HEK293 (cell line): ENCODE results near the gene NCAPG2.

Experiments used
- CTCF ChIA-PET: fragments of 350-600 bp; formaldehyde crosslinking; extraction: SDS; loops from one replicate; lab custom pipeline; 2021; ENCODE audit warnings: antibody characterized with exemption; lab: Yijun Ruan, JAX
- POLR2A ChIA-PET: fragments of 300-600 bp; formaldehyde crosslinking; extraction: SDS; loops from one replicate; lab custom pipeline; 2020; ENCODE audit warnings: antibody characterized with exemption, inconsistent platforms; lab: Yijun Ruan, JAX
- H3K27ac ChIP-seq: fragments of 200-500 bp; sonication (Bioruptor generic); 2 replicates; pipeline ENCODE4 v1.5.1; 2014; ENCODE audit warnings: low read depth, low read length, control low read depth, inconsistent platforms; ENCODE audit errors: extremely low read depth
- H3K36me3 ChIP-seq, 2 experiments: fragments of 200-500 bp in 1 of 2; sonication (Bioruptor generic) in 1 of 2; 1 replicate in 1 of 2; 2 replicates in 1 of 2; pipeline ENCODE4 v1.5.1; 2014 to 2017; ENCODE audit warnings: inconsistent platforms in 2 of 2, low read length in 2 of 2; ENCODE audit not compliant: control insufficient read depth in 2 of 2, insufficient read depth in 1 of 2
- H3K4me1 ChIP-seq: fragments of 200-500 bp; sonication (Bioruptor generic); 2 replicates; pipeline ENCODE4 v1.5.1; 2014; ENCODE audit warnings: mild to moderate bottlenecking, low read length, inconsistent platforms; ENCODE audit not compliant: control insufficient read depth, insufficient read depth
- H3K4me3 ChIP-seq: 2 replicates; pipeline ENCODE4 v1.5.1; 2011; ENCODE audit warnings: low read depth, mild to moderate bottlenecking, control low read depth, low read length, moderate library complexity
- H3K9me3 ChIP-seq: fragments of 200-500 bp; sonication (Bioruptor generic); 2 replicates; pipeline ENCODE4 v1.5.1; 2014; ENCODE audit warnings: low read depth, low read length, inconsistent platforms; ENCODE audit not compliant: control insufficient read depth, insufficient read depth
- SETDB1 ChIP-seq: IDR thresholded peaks from one replicate; pipeline ENCODE4 v1.6.1; 2017; ENCODE audit warnings: mild to moderate bottlenecking, low read length, moderate library complexity, mixed read lengths; ENCODE audit not compliant: insufficient read length
- ZBTB17 ChIP-seq: fragments of 450-650 bp; formaldehyde crosslinking; IDR thresholded peaks from 2 replicates; pipeline ENCODE4 v1.5.1; 2016; ENCODE audit warnings: missing biosample characterization, missing genetic modification characterization
- ZBTB8A ChIP-seq: fragments of 450-650 bp; formaldehyde crosslinking; IDR thresholded peaks from 2 replicates; pipeline ENCODE4 v1.5.1; 2016; ENCODE audit warnings: missing biosample characterization, missing genetic modification characterization
- ZFHX2 ChIP-seq: fragments of 450-650 bp; formaldehyde crosslinking; conservative IDR thresholded peaks from 2 replicates; pipeline ENCODE4 v1.5.1; 2016; ENCODE audit warnings: missing biosample characterization, missing genetic modification characterization
- ZNF133 ChIP-seq: fragments of 450-650 bp; formaldehyde crosslinking; IDR thresholded peaks from 2 replicates; pipeline ENCODE4 v1.5.1; 2016; ENCODE audit warnings: missing biosample characterization, missing genetic modification characterization
- ZNF184 ChIP-seq: fragments of 450-650 bp; IDR thresholded peaks from 2 replicates; pipeline ENCODE4 v1.5.1; 2018; ENCODE audit warnings: missing biosample characterization, mild to moderate bottlenecking, missing genetic modification characterization
- ZNF19 ChIP-seq: fragments of 450-650 bp; formaldehyde crosslinking; IDR thresholded peaks from 2 replicates; pipeline ENCODE4; 2016; ENCODE audit warnings: missing biosample characterization, missing genetic modification characterization, low read depth
- ZNF214 ChIP-seq: fragments of 450-650 bp; formaldehyde crosslinking; IDR thresholded peaks from 2 replicates; pipeline ENCODE4 v1.5.1; 2017; ENCODE audit warnings: missing biosample characterization, mild to moderate bottlenecking, missing genetic modification characterization, borderline replicate concordance
- ZNF571 ChIP-seq: fragments of 450-650 bp; formaldehyde crosslinking; IDR thresholded peaks from 2 replicates; pipeline ENCODE4 v1.5.0; 2017; ENCODE audit warnings: missing biosample characterization, missing genetic modification characterization
- ZNF580 ChIP-seq: fragments of 450-650 bp; formaldehyde crosslinking; IDR thresholded peaks from 2 replicates; pipeline ENCODE4 v1.5.1; 2016; ENCODE audit warnings: missing biosample characterization, missing genetic modification characterization
- ZNF654 ChIP-seq: fragments of 450-650 bp; formaldehyde crosslinking; IDR thresholded peaks from 2 replicates; pipeline ENCODE4 v1.5.1; 2016; ENCODE audit warnings: low read depth, missing biosample characterization, missing genetic modification characterization
- ZNF76 ChIP-seq: fragments of 450-650 bp; formaldehyde crosslinking; IDR thresholded peaks from 2 replicates; pipeline ENCODE4; 2016; ENCODE audit warnings: low read depth, missing biosample characterization, missing genetic modification characterization, borderline replicate concordance
- ZNF791 ChIP-seq: fragments of 450-650 bp; formaldehyde crosslinking; IDR thresholded peaks from 2 replicates; pipeline ENCODE4 v1.5.1; 2016; ENCODE audit warnings: missing biosample characterization, missing genetic modification characterization
- TF ChIP-seq, protein P1 (sequence below): sonication (generic); formaldehyde crosslinking; IDR thresholded peaks from 2 replicates; pipeline ENCODE4 v1.8.1; 2022; ENCODE audit warnings: mild to moderate bottlenecking, moderate library complexity, missing genetic modification reagents

The NCAPG2 gene

DNA sequence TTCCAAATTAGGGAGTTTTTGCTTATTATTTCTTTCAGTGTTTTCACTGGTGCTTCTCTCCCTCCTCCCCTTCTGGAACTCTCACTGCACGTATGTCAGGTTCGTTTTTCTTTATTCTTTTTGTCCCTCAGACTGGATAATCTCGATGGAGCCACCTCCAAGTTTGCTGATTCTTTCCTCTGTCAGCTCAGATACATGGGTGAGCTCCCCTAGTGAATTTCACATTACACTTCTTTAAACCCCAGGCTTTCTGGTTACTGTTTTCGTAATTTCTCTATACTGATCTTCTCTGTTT lies 20.8 kb upstream of the NCAPG2 start:
- POLR2A ChIA-PET, result no interaction called here

DNA sequence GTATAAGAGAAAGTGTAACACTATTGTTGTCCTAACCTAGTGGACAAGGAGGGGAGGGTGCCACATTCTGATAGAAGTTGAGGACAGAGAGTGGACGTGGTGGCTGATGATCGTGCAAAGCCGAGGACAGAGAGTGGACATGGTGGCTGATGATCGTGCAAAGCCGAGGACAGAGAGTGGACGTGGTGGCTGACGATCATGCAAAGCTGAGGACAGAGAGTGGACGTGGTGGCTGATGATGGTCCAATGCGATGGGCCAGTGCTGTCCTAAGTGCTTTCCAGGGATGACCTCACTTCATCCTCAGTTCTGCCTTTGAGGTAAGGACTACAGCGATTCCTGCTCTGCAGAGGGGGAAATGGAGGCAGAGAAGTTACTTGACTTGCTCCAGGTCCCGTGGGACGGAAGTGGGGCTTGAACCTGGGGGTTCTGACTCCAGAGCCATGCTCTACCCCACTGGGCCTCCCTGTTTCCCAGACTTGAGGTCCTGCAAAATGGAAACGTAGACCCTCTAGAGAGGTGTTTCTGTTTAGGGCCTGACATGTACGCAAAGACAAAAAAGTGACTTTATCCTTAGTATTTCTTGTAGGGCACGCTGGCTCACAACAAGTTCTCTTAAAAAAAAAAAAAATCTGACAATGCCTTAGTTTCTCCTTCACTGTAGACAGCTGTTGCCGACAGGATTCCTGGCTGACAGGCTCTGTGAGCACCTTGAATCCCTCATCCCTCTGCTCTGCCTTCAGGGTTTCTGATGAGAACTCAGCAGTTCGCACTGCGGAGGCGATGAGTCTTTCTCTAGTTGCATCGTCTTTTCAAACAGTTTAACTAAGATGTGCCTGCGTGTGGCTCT lies 20.3 kb upstream of the NCAPG2 start:
- ChIA-PET POLR2A (no interaction called here), CTCF (no interaction called here)
- TF ChIP-seq, protein P1, sequence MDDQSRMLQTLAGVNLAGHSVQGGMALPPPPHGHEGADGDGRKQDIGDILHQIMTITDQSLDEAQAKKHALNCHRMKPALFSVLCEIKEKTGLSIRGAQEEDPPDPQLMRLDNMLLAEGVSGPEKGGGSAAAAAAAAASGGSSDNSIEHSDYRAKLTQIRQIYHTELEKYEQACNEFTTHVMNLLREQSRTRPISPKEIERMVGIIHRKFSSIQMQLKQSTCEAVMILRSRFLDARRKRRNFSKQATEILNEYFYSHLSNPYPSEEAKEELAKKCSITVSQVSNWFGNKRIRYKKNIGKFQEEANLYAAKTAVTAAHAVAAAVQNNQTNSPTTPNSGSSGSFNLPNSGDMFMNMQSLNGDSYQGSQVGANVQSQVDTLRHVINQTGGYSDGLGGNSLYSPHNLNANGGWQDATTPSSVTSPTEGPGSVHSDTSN (CRISPR knock-in tag), result no peak
- TF ChIP-seq ZNF76 (tag by site-specific recombination) (no peak), ZNF133 (tag by site-specific recombination) (no peak), ZBTB8A (tag by site-specific recombination) (no peak), ZBTB17 (tag by site-specific recombination) (no peak)

More for the DNA sequence above, 20.8 kb upstream of the NCAPG2 start:
- peaks cover 0 to 8% of the 10 kb centered on the region in 2 experiments; a peak in 1 of 3 replicates for H3K36me3 ChIP-seq
- TF ChIP-seq ZFHX2 (tag by site-specific recombination), result no peak
- TF ChIP-seq ZNF571 (tag by site-specific recombination), result no peak
- no peak for TF ChIP-seq ZNF580 (tag by site-specific recombination)
- peak; percentile 70 for TF ChIP-seq SETDB1
- TF ChIP-seq ZNF19, result no peak
- TF ChIP-seq, all 188 proteins: peak for 1
- CTCF ChIA-PET, result no interaction called here
- H3K4me1 ChIP-seq, result no peaks in the 10 kb centered on the region
- no peak overlapping the region for H3K27ac ChIP-seq
- H3K9me3 ChIP-seq, result no peaks in the 10 kb centered on the region
- no peak overlapping the region for H3K4me3 ChIP-seq

DNA sequence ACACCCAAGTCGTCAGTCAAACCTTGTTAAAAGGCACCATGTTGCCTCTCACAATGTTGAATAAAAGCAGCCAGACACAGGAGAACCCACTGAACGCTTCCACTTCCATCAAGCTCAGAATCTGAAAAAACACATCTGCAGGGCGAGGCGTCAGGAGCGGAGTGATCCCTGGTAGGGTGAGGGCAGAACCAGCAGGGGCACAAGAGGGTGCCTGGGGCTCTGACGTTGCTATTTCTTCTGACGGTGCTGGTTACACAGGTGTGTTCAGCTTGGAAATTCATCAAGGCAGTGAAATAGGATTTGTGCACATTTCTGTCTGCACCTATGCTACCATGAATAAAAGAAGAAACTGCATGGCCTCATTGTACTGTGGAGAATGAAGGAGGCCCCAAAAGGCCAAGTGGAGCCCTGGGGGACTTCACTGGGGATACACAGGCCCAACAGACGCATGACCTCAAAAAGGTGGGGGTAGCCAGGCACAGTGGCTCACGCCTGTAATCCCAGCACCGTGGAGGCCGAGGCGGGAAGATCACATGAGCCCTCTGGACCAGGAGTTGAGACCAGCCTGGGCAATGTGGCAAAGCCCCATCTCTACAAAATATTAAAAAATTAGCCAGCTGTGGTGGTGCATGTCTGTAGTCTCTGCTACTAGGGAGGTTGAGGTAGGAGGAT lies 19.2 kb upstream of the NCAPG2 start:
- ChIA-PET CTCF (no interaction called here), POLR2A (no interaction called here)
- no peak overlapping the region for H3K27ac ChIP-seq
- TF ChIP-seq ZNF184 (tag by site-specific recombination) (no peak), ZNF214 (tag by site-specific recombination) (no peak)
- H3K4me1 ChIP-seq, result no peaks in the 10 kb centered on the region
- H3K36me3 ChIP-seq, result no peaks in the 10 kb centered on the region
- no peak overlapping the region for H3K4me3 ChIP-seq
- H3K9me3 ChIP-seq, result no peaks in the 10 kb centered on the region

More for the DNA sequence above, 20.3 kb upstream of the NCAPG2 start:
- Histone ChIP-seq H3K9me3 (no peaks in the 10 kb centered on the region), H3K27ac (no peak overlapping the region), H3K36me3 (peaks cover 0 to 2% of the 10 kb centered on the region in 2 experiments; a peak in 1 of 3 replicates), H3K4me3 (no peak overlapping the region), H3K4me1 (no peaks in the 10 kb centered on the region)

- CTCF ChIA-PET, result no interaction called here
These were observed 18.7 kb upstream of the NCAPG2 start for GRCh38 chr7:158723266-158723665.

More at GRCh38 chr7:158723266-158723665, 18.7 kb upstream of the NCAPG2 start:
- Histone ChIP-seq H3K27ac (no peak overlapping the region), H3K4me3 (no peak overlapping the region), H3K4me1 (no peaks in the 10 kb centered on the region), H3K36me3 (no peaks in the 10 kb centered on the region), H3K9me3 (no peaks in the 10 kb centered on the region)
- no peak for TF ChIP-seq ZNF791
- TF ChIP-seq ZNF654, result no peak
- POLR2A ChIA-PET, result no interaction called here
